Activated CD4-positive, CD25-positive, alpha-beta regulatory T cell treated with anti-CD3 and anti-CD28 coated beads, Interleukin-2, amount 50 U/mL, for 24 hours (primary cell): Measurements from ENCODE around the gene ENGASE.
"Not testable (repeated sequence)": the region's sequence is repeated elsewhere in the genome, so short reads cannot be mapped to it uniquely, and the experiment has no call there.

Experiments used
- ATAC-seq, 2 donors: fragments of 150-1000 bp; cut with Tn5 transposase; one replicate each; pipeline ENCODE4 v1.10.0; 2021; ENCODE audit warnings: mild to moderate bottlenecking in 1 of 2, moderate library complexity in 1 of 2

Gene ENGASE, protein sequence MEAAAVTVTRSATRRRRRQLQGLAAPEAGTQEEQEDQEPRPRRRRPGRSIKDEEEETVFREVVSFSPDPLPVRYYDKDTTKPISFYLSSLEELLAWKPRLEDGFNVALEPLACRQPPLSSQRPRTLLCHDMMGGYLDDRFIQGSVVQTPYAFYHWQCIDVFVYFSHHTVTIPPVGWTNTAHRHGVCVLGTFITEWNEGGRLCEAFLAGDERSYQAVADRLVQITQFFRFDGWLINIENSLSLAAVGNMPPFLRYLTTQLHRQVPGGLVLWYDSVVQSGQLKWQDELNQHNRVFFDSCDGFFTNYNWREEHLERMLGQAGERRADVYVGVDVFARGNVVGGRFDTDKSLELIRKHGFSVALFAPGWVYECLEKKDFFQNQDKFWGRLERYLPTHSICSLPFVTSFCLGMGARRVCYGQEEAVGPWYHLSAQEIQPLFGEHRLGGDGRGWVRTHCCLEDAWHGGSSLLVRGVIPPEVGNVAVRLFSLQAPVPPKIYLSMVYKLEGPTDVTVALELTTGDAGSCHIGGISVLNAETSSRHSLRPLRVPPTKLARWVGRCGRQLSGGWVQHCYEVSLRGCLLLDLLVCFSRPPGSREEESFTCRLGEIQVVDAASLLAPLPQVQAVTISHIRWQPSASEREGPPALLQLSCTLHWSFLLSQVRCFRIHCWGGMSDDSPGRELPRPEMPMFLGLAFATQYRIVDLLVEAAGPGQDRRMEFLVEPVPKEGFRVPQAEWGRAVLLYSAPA

DNA sequence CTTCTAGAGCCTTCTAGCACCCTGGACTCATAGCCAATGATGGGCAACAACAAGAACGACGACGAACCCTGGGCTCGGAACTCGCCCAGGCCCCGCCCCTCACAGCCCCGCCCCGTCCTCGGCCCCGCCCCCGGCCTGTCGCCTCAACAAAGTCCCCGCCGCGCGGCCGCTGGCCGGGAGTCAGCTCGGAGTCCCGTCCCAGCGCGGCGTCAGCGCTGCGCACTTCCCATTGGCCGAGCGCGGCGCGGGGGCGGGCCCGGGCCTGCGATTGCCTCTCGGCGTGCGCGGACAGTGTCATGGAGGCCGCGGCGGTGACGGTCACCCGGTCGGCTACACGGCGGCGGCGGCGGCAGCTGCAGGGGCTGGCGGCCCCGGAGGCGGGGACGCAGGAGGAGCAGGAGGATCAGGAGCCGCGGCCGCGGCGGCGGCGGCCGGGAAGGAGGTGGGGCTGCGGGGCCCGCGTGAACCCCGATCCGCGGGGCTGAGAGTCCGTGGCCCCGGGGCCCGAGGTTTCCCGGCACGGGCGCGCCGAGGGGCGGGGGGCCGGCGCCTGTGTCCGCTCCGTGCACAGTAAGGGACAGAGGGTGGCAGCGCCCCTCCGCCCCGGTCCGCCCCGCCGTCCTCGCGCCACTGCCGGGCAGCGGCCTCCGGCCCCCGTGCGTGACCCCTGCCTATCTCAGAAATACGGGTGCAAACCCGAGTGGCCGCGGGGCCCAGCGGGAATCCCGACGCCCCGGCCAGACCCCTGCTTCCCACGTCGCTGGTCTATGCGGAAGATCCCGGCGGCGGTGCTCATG is at the start of gene ENGASE:
ENGASE (plus strand) TSS at position 176 of the 797 bp plus-strand sequence; CDS start at position 297, 121 bp downstream.
- peak; percentile 98 for ATAC-seq

DNA sequence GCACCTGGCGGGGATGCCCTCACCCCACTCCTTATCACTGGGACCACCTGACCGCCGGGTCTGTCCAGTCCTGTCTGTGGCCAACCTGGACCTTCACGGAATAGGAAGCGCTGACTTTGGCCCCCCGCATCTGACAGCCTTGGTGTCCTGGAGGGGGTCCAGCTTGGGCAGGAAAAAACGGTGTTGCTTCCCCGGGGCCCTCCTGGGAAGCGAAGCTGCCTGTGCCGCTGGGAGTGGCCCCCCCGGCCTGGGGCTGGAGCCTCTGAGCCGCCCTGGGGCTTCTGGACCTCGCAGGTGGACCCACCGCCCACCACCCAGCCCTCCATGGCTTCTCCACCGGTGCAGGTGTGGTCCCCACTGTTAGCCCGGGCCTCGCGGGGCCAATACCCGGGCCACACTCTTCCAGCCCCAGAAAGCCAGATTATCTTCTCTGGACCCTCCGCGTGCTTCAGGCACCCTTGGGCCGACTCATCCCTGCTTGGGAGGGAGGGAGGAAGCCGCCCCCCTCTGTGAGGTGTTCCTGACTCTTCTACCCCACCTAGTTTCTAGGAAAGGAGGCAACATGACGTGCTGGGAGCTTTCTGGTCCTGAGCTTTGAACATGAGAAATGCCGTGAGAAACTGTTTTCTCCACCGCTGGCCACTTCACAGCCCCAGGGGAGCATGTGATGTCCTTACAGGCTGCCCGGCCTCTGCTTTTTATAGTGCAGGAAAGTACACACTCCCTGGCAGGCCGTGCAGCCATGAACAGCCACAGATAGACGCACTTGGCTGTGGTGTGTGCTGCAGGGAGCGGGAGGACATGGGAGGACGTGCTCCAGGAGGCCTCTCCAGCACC is 49.5 kb upstream of the ENGASE start:
- ATAC-seq = no peak

DNA sequence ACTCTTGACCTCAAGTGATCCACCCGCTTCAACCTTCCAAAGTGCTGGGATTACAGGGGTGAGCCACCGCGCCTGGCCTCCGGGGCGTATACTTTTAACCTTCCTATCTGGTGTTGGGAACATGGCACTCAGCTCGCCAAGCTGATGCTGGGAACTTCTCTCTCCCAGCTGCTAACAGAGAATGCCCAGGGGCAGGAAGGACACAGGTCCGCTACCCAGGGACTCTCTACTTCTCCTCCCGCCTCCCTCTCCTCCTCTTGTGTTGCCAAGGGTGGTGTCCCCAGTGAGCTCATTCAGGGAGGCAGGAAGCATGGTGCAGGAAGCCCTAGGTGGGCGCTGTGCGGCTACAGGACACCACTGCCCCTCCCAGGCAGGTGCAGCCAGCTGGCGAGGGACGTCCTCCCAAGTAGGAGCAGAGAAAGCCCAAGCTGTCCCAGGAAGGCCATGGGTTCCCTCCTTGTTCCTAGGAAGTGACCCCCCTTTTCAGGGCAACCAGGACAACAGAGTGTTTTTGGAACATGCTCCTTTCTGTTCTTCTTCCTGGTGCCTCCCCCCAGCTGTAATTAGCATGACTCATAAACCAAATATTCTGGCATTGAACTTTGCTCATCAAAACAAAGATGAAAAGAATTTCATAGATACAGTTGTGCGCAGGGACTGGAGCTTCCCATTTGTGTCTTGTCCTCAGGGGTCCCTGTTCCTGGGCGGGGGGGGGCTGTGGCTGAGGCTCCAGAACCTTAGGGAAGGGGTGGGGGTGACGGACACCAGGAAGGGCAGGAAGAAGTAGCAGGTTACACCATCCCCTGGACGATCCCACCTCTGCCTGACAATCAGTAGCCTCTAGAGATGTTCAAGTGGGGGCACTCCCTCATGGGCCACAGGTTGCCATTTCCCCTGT is 48.0 kb upstream of the ENGASE start:
- no peak for ATAC-seq

GRCh38 chr17:79027274-79027924 is 47.2 kb upstream of the ENGASE start:
- no peak for ATAC-seq

DNA sequence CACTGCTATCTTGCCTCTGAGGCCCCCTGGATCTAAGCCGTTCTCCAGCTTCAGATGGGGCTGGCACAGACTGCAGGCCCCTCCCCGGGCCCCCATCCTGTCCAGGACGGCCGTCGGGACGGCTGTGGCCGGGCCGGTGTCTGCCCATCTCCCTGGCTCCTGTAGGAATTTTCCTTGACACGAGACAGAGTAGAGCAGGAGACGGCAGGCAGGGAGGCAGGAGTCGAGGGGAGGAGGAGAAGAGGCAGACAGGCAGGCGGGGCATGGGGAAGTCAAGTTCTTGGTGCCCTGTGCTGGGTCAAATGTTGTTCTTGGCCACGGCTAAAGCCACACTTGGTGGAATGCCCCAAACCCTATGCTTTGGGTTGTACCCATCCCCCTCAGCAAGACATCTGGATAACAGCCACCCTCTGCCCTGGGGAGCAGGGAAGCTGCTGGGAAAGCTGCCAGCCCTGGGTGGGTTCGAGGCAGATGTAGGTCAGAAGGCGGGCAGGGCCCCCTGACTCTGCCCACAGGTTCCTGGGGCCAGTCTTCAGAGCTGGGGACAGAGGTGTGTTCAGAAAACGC is 46.6 kb upstream of the ENGASE start:
- no peak for ATAC-seq

GRCh38 chr17:79028496-79029326 is 45.9 kb upstream of the ENGASE start:
- no peak for ATAC-seq

GRCh38 chr17:79029327-79030009 is 45.2 kb upstream of the ENGASE start:
- no peak for ATAC-seq

DNA sequence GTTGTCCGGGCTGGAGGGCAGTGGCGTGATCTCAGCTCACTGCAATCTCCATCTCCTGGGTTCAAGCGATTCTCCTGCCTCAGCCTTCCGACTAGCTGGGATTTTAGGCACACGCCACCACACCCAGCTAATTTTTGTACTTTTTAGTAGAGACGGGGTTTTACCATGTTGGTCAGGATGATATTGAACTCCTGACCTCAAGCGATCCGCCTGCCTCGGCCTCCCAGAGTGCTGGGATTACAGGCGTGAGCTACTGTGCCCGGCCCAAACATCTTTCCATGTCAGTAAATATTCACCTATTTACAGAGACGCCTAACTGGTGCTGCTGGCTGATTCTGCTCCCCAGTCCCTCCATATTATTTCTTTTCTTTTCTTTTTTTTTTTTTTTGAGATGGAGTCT is 44.0 kb upstream of the ENGASE start:
- not testable (repeated sequence) for ATAC-seq

GRCh38 chr17:79031996-79032875 is 42.4 kb upstream of the ENGASE start:
- no peak for ATAC-seq

- ATAC-seq = no peak
Observed at GRCh38 chr17:79033046-79033616, 41.5 kb upstream of the ENGASE start.

- ATAC-seq = no peak
Observed at GRCh38 chr17:79033741-79034501, 40.7 kb upstream of the ENGASE start.

DNA sequence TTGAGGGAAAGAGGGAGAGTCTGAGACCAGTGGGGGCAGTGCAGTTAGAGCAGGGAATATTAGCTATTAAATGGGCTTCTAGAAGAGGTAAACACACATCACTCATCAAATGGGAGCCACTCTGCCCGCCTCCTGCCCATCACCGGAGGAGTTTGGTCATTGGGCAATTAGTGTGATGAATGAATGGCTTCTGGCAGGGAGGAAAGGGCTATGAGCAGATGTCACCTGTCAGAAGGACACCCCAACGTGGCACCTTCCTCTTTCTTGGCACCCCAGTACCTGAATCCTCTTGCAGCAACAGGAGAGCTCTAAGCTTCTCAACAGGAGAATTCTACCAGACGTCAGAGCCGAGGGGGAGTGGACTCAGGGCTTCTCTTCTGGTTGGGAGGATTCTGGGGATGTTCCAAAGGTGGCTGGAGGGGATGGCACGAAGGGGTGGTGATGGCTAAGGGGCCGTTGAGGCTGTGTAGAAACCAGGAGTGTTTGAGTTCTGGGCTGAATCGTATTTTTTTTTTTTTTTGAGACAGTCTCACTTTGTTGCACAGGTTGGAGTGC is 39.6 kb upstream of the ENGASE start:
- no peak for ATAC-seq

- no peak for ATAC-seq
Observed at GRCh38 chr17:79035686-79036085, 38.9 kb upstream of the ENGASE start.

DNA sequence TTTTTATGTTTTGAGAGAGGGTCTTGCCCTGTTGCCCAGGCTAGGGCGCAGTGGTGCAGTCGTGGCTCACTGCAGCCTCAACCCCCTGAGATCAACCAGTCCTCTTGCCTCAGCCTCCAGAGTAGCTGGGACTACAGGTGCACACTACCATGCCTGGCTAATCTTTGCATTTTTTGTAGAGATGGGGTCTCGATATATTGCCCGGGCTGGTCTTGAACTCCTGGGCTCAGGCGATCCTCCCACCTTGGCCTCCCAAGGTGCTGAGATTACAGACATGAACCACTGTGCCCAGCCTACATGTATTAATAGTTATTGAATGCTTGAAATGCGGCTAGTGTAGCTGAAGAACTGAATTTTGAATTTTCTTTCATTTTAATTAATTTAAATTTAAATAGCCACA is 38.4 kb upstream of the ENGASE start:
- no peak for ATAC-seq

GRCh38 chr17:79036596-79036995 is 38.0 kb upstream of the ENGASE start:
- no peak for ATAC-seq

- ATAC-seq = peak; percentile 9 to 35
Observed at GRCh38 chr17:79038545-79039135, 36.0 kb upstream of the ENGASE start.
